HCEC 1CT (cell line): ENCODE measurements around the gene NTRK3.

ENCODE experiments used
- DNase-seq: peaks from one replicate; pipeline ENCODE4 v3.0.0-alpha.2; 2017

NTRK3 gene

GRCh38 chr15:88256279-88257230, at the start of gene NTRK3:
NTRK3 (minus strand) TSS chr15:88256739; CDS start chr15:88256153, 586 bp downstream.
- DNase-seq: no peak

GRCh38 chr15:88303395-88303794, 46.9 kb upstream of the NTRK3 start:
- no peak for DNase-seq

DNA sequence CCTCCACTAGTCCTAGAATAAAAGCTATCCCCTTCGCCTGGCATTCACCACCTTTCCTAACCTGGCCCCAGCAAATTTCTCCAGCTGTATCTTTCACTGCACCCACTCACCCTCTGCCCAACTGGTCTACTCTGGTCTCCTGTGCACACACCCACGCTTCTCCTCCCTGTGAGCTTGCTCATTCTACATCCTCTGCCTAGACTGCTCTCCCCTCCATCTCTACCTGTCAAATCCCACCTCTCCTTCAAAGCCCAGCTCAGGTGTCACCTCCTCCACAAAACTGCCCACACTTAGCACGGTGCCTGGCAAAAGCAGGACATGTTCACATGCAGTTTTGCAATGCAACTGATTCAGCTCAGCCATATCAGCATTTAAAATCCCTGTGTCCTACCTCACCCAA, 45.8 kb upstream of the NTRK3 start:
- no peak for DNase-seq

- DNase-seq: no peak
Measured at GRCh38 chr15:88301311-88301710, 44.8 kb upstream of the NTRK3 start.

- no peak for DNase-seq
Measured at GRCh38 chr15:88300861-88301260, 44.3 kb upstream of the NTRK3 start.

GRCh38 chr15:88300089-88300488, 43.5 kb upstream of the NTRK3 start:
- DNase-seq: no peak

GRCh38 chr15:88299497-88299896, 43.0 kb upstream of the NTRK3 start:
- no peak for DNase-seq

GRCh38 chr15:88288661-88289060, 32.1 kb upstream of the NTRK3 start:
- DNase-seq: no peak

- no peak for DNase-seq
Measured at GRCh38 chr15:88288206-88288605, 31.7 kb upstream of the NTRK3 start.

DNA sequence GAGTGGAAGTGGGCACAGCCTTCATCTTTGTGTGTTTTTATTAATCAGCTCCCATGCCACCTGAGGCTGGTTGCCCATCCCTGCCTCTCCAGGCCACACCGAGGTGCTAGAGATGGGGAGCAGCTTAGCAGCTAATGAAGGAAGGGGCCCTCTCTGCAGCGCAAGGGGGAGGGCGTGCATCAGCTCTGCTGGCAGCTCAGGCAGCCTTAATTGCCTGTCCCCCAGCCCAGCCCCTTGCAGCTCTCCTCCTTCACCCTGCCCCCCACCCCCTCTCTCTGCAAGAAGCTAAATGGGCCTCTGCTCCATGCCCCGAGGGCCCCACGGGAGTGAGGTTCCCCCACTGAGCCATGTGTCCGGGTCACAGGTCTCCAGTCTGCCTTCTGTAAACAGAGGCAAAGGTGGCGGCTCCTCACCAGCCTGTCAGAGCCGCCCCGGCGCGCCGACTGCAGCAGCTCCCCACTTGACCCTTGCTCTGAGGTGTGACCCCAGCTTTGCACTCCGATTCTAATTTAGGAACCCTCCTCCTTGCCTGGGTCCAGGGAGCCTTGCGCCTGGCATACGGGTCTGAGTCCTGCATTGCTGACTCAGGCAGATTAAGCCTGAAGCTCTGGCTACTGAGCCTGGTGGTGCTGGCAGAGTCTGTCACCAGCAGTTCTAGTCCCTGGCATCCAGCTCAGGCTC, 27.9 kb upstream of the NTRK3 start:
- DNase-seq: no peak

DNA sequence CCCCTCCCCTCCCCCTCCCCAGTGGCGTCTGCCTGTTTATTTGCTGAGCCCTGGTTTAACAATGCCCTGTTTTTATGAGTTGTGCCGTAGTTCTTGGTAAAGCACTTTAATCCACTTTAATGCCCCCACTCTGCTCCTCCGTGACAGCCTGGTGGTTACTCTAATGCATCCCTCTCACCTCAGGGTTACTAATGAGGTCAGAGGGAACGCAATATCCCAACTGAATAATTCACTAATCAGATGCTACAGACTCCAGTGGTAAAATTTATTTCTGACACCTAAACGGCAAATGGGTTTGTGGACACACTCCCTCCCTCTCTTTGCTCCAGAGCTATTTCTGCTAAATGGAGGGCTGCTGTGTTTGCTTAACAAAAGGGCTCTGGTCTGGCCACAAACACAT, 26.1 kb upstream of the NTRK3 start:
- no peak for DNase-seq

- DNase-seq: no peak
Measured at GRCh38 chr15:88276821-88277410, 20.4 kb upstream of the NTRK3 start.

- no peak for DNase-seq
Measured at GRCh38 chr15:88275804-88276203, 19.3 kb upstream of the NTRK3 start.

- no peak for DNase-seq
Measured at GRCh38 chr15:88274553-88275460, 18.3 kb upstream of the NTRK3 start.

DNA sequence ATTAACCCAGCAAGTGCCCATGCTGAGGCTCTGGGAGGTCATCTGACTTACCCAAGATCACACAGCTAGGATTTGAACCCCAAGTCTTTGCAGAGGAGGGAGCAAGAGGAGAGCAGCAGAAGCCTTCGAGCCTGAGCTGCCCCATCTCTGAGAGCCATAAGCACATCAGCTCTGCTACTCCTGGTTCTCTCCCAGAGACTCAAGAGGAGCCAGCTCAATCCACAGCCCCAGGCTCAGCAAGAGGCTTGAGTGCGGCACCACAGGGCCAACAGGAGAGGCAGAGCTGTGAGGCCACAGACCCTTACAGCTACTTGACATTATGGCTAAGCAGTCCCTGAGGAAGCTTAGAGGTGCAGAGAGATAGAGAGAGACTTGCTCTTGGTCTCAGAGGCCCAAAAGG, 15.9 kb upstream of the NTRK3 start:
- DNase-seq: no peak

DNA sequence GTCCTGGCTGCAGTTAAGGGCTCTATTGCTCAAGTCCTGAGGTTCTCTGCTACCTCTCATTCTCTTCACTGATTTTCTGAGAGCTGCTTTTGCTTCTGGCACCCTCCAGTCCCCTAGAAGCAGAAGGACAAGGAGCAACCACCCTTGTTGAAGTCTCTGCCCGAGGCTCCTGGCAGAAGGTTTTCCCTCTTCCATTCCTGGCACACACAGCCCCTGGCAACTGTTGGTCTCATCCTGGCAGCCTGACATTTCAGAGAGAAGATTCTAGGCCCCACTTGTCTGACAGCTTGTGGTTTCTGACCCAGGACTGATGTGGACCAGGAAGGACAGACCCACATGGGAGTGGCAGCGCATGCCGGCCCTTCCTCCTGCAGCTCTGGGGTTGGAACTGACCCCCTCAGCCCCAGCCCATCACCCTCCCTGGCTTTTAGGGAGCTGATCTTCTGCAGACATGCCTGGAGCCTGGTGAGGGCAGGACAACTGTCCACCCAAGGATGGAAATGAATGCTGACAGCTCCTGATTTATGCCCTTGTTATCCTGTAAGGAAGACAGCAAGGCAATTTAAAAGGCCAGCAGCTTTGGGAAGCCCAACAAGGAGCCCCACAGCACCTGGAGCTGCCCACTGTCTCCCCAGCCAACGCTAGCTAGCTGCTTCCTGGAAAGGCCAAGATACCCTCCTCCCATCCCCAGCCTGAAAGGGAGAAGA, 13.0 kb upstream of the NTRK3 start:
- no peak for DNase-seq

- no peak for DNase-seq
Measured at GRCh38 chr15:88267720-88268119, 11.2 kb upstream of the NTRK3 start.

DNA sequence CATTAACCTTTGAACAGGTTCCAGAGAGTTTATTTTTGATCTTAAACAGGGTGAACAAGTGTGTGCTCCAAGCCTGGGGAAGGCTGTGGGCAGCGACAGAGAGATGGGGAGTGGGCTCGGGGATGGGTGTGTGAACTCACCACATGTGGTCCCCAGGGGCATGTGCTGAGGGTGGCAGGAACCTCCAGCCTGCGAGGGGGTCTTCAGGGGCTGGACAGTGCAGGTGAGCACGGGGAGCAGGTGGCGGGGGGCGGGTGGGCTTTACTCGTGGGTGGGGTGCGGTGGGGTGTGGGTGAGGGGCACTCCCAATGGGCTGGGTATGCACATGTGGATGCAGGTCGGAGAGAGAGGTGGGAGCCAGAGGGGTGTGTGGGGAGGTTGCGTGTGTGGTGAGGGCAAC, 9.6 kb upstream of the NTRK3 start:
- DNase-seq: no peak

- no peak for DNase-seq
Measured at GRCh38 chr15:88264622-88265021, 8.1 kb upstream of the NTRK3 start.

DNA sequence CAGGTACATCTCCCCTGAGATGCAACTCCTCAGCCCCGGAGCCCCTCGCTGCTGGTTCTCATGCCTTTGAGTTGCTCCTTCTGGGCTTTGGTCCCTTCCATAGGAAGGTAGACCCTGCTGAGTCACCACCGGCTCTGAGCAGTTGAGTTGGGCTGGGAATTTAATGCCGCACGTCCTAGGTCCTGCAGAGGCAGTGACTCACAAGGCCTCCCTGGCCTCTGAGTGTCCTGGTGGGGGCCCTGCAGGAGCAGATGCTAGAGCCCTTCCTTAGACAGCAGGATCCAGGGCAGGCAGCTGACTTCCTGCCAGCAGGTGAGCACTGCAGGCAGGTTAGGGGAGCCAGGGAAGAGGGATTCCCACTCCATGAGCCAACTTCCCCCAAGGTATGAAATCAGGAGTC, 5.5 kb upstream of the NTRK3 start:
- DNase-seq: no peak

DNA sequence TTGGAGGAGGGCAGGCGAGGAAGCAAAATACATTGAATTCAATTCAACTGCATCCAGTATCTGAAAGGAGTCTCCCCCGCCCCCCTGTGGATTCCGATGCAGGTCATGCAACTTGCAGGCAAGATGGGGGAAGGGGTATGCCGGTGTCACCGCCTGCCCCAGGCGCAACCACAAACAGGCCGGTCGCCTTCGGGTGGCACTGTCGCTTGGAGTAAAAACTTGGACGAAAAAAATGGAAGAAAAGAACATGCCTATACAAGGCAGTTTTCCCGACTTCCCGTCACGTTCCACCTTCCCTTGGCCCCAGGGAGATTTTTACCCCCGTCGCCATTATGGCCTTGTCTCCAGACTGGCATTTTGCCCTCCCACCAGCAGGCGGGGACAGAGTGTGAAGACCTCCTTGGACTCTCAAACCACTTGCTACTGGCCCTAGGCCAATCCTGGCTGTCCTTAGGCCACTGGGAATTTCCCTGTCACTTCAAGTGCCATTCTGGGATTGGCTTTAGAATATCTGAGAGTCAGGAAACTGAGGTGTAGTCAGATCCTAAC, 1.6 kb upstream of the NTRK3 start:
- DNase-seq: no peak
